IMR-90 (cell line): ENCODE data around the gene TAAR2.

Source experiments
- CEBPB ChIP-seq: IDR thresholded peaks from 2 replicates; pipeline ENCODE4 v1.6.1; 2012; ENCODE audit warnings: low read depth, low read length, improper control_type of control experiment
- CHD1 ChIP-seq: IDR thresholded peaks from 2 replicates; pipeline ENCODE4 v1.6.1; 2012; ENCODE audit warnings: low read depth, low read length, improper control_type of control experiment
- CTCF ChIP-seq: conservative IDR thresholded peaks from 2 replicates; pipeline ENCODE4 v1.5.1; 2012; ENCODE audit warnings: mild to moderate bottlenecking, low read depth, low read length, improper control_type of control experiment
- ELK1 ChIP-seq: fragments of 150-350 bp; IDR thresholded peaks from 2 replicates; pipeline ENCODE4 v1.6.1; 2016; ENCODE audit warnings: low read depth, mild to moderate bottlenecking, low read length, moderate library complexity, borderline replicate concordance
- FOS ChIP-seq: fragments of 150-350 bp; IDR thresholded peaks from 2 replicates; pipeline ENCODE4 v1.6.1; 2016; ENCODE audit warnings: low read depth, low read length
- MAFK ChIP-seq: IDR thresholded peaks from 2 replicates; pipeline ENCODE4 v1.6.1; 2012; ENCODE audit warnings: low read depth, low read length, improper control_type of control experiment
- NFE2L2 ChIP-seq: fragments of 150-350 bp; IDR thresholded peaks from 2 replicates; pipeline ENCODE4 v1.6.1; 2016; ENCODE audit warnings: low read depth, mild to moderate bottlenecking, low read length
- POLR2A ChIP-seq: IDR thresholded peaks from 2 replicates; pipeline ENCODE4 v1.6.1; 2012; ENCODE audit warnings: mild to moderate bottlenecking, low read depth, low read length
- RAD21 ChIP-seq: IDR thresholded peaks from 2 replicates; pipeline ENCODE4 v1.6.1; 2012; ENCODE audit warnings: low read length, improper control_type of control experiment
- RCOR1 ChIP-seq: IDR thresholded peaks from 2 replicates; pipeline ENCODE4 v1.6.1; 2012; ENCODE audit warnings: mild to moderate bottlenecking, low read length, improper control_type of control experiment; ENCODE audit not compliant: insufficient replicate concordance
- RFX5 ChIP-seq: IDR thresholded peaks from 2 replicates; pipeline ENCODE4 v1.8.0; 2012; ENCODE audit warnings: low read depth, mild to moderate bottlenecking, low read length, moderate library complexity
- USF2 ChIP-seq: fragments of 150-350 bp; IDR thresholded peaks from 2 replicates; pipeline ENCODE4 v1.6.1; 2017; ENCODE audit warnings: mild to moderate bottlenecking, antibody characterized with exemption, low read length, low read depth

- TF ChIP-seq ELK1: no peak
- TF ChIP-seq CTCF: no peak
- TF ChIP-seq POLR2A: no peak
- no peak for TF ChIP-seq CEBPB
- no peak for TF ChIP-seq USF2
- TF ChIP-seq RAD21: no peak
- TF ChIP-seq RFX5: no peak
- no peak for TF ChIP-seq FOS
- TF ChIP-seq RCOR1: no peak
- TF ChIP-seq MAFK: no peak
- TF ChIP-seq CHD1: no peak
- no peak for TF ChIP-seq NFE2L2
Measured at GRCh38 chr6:132590362-132590761, 33.7 kb downstream of the TAAR2 start.
